Uterus (tissue), 4 donors: ENCODE data around the gene TJP2. TPM values are rescaled to one million over a fixed set of nuclear protein-coding genes. Genes with fewer than 3 reads are reported as not detected.

Experiments used
- DNase-seq, 2 donors: peaks; one replicate each; pipeline ENCODE4 v3.0.0-alpha.2; 2019 to 2020
- H3K27ac ChIP-seq, 2 donors: fragments of 200-600 bp; sonication (generic); 1 replicate in 1 of 2; 2 replicates in 1 of 2; pipeline ENCODE4 v1.5.1; 2016 to 2018
- H3K27me3 ChIP-seq, 2 donors: fragments of 200-600 bp; sonication (generic); one replicate each; pipeline ENCODE4 v1.5.1; 2018 to 2019; ENCODE audit warnings: control low read depth in 1 of 2
- H3K36me3 ChIP-seq, 2 donors: fragments of 200-600 bp; sonication (generic); one replicate each; pipeline ENCODE4 v1.5.1; 2019; ENCODE audit warnings: control low read depth in 1 of 2
- H3K4me1 ChIP-seq, 2 donors: fragments of 200-600 bp; sonication (generic); one replicate each; pipeline ENCODE4 v1.5.1; 2018 to 2019; ENCODE audit warnings: control low read depth in 1 of 2
- H3K4me3 ChIP-seq, 2 donors: fragments of 200-600 bp; sonication (generic); 1 replicate in 1 of 2; 2 replicates in 1 of 2; pipeline ENCODE4 v1.5.1; 2018 to 2019; ENCODE audit warnings: mild to moderate bottlenecking in 1 of 2
- H3K9me3 ChIP-seq, 2 donors: fragments of 200-600 bp; sonication (generic); one replicate each; pipeline ENCODE4 v1.5.1; 2019; ENCODE audit warnings: control low read depth in 1 of 2
- POLR2A ChIP-seq, 2 donors: fragments of 450-650 bp; IDR thresholded peaks; one replicate each; pipeline ENCODE4 v1.6.1; 2016; ENCODE audit warnings: antibody characterized with exemption in 2 of 2, mild to moderate bottlenecking in 1 of 2, moderate library complexity in 1 of 2
- intact Hi-C: fragments of 100-400 bp; cut with DNase I; formaldehyde crosslinking; loops from one replicate; pipeline ENCODE4 v1.15.1; 2023; ENCODE audit warnings: low total_unique reads
- total RNA-seq, 4 donors: library from RNA; depleted of rRNA in 3 of 4; stranded (reverse); fragments of >200 nt in 3 of 4; gene quantifications; one replicate each; pipeline versions ENCODE4 v1.1.0 to v1.2.4, GENCODE V29; 2014 to 2023
- TF ChIP-seq, protein P1 (sequence below), 4 experiments: fragments of 200-600 bp in 2 of 4; fragments of 450-650 bp in 2 of 4; sonication (generic) in 2 of 4; IDR thresholded peaks; one replicate each; pipeline ENCODE4 v1.5.1; 2016 to 2019; ENCODE audit warnings: antibody characterized with exemption in 4 of 4, mild to moderate bottlenecking in 2 of 4, moderate library complexity in 1 of 4
- donor health status: DM: yes; HTN: yes; CAD: no.

TJP2 gene
- total RNA-seq, 4 donors from 2014 or later: 38.6 to 110 (median 44.7) TPM

DNA sequence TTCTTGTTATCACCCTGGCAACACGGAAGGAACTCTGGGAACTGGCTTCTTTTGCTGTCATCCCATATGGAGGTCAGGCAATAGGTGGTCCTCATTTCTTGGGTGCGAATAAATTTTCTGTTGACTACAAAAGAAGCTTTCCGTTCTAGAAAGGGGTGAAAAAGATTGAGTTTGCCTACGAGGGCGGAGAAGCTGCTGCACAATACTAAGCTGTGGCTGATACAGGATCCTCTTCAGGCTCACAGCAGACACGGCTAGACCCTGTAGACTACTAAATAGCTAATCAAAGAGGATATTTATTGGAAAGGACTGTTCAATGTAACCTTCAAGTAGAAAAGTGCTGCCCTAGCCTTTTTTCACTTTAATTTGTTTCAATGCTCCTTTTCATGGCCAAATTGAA lies 58.1 kb downstream of the TJP2 start:
- no peaks in the 10 kb centered on the region for H3K9me3 ChIP-seq
- intact Hi-C loops: no loop called here
- no peaks in the 10 kb centered on the region for H3K36me3 ChIP-seq
- H3K27me3 ChIP-seq: no peaks in the 10 kb centered on the region
- H3K4me3 ChIP-seq: no peak overlapping the region
- no peak for DNase-seq
- TF ChIP-seq, protein P1, sequence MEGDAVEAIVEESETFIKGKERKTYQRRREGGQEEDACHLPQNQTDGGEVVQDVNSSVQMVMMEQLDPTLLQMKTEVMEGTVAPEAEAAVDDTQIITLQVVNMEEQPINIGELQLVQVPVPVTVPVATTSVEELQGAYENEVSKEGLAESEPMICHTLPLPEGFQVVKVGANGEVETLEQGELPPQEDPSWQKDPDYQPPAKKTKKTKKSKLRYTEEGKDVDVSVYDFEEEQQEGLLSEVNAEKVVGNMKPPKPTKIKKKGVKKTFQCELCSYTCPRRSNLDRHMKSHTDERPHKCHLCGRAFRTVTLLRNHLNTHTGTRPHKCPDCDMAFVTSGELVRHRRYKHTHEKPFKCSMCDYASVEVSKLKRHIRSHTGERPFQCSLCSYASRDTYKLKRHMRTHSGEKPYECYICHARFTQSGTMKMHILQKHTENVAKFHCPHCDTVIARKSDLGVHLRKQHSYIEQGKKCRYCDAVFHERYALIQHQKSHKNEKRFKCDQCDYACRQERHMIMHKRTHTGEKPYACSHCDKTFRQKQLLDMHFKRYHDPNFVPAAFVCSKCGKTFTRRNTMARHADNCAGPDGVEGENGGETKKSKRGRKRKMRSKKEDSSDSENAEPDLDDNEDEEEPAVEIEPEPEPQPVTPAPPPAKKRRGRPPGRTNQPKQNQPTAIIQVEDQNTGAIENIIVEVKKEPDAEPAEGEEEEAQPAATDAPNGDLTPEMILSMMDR (IDR thresholded peaks at IDR 0.05): no peak
- TF ChIP-seq POLR2A (IDR thresholded peaks at IDR 0.05): no peak
- H3K27ac ChIP-seq: no peak overlapping the region
- no peaks in the 10 kb centered on the region for H3K4me1 ChIP-seq

DNA sequence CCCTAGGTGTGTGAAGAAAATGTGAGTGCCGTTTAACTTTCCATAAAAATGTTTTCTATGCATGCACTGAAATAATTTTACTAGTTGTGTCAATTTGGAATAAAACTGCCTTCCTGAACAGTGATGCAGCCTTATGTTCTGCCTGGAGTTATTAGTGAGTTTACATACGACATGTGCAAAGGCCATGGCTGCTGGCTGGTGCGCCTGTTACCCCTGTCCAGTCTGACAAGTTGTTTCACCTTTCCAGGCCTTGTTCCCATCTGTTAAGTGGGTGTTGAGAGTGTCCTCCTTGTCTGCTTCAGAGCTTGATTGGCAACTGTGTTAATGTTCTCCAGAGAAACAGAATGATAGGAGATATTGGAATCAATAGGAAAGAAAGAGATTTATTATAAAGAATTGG lies 60.6 kb downstream of the TJP2 start:
- no peak overlapping the region for H3K4me3 ChIP-seq
- no peaks in the 10 kb centered on the region for H3K27me3 ChIP-seq
- H3K27ac ChIP-seq: no peak overlapping the region
- intact Hi-C loops: no loop called here
- no peak for DNase-seq
- TF ChIP-seq, protein P1 (IDR thresholded peaks at IDR 0.05): no peak
- TF ChIP-seq POLR2A (IDR thresholded peaks at IDR 0.05): no peak
- H3K36me3 ChIP-seq: no peaks in the 10 kb centered on the region
- H3K4me1 ChIP-seq: no peaks in the 10 kb centered on the region
- H3K9me3 ChIP-seq: no peaks in the 10 kb centered on the region

DNA sequence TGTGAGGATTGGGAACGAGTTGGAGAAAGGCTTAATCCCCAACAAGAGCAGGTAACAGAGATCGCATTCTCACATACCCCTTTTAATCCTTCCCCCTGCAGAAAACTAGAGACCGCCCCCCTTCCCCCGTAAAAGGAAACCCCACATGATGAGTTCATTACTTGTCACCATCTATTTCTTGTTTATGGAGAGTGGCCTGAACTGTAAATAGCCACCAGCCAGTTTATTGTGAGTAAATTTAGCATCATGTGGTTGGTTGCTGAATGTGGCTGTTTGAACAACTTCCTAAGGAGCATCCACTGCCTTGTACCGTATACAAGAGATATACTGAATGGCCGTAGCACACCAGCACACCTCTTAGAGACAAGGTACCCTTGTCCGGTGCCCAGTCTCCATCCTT lies 62.1 kb downstream of the TJP2 start:
- no peaks in the 10 kb centered on the region for H3K4me1 ChIP-seq
- no peak for DNase-seq
- no peaks in the 10 kb centered on the region for H3K36me3 ChIP-seq
- H3K4me3 ChIP-seq: no peak overlapping the region
- TF ChIP-seq, protein P1 (IDR thresholded peaks at IDR 0.05): no peak
- no peaks in the 10 kb centered on the region for H3K27me3 ChIP-seq
- intact Hi-C loops: no loop called here
- no peaks in the 10 kb centered on the region for H3K9me3 ChIP-seq
- H3K27ac ChIP-seq: no peak overlapping the region

DNA sequence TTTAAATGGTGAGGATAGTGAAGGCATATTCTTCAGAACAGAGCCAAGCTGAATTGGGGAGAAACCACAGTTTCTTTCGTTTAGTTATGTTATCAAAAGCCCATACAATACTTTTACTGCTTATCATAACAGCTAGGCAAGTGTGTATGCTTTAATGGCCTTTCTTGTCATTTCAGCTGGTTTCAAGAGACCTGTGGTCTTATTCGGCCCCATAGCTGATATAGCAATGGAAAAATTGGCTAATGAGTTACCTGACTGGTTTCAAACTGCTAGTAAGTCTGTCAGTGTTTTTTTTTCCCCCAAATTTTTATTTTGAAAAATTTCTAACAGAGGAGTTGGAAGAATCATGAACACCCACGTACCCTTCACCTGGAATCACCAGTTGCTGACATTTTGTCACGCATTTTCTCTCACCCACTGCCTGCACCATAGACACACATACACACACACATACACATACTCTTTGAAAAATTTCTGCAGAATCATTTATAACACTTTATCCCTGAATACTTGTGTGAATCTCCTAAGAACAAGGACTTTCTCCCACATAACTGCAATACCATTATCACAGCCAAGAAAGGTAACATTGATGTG lies 63.7 kb downstream of the TJP2 start:
- H3K9me3 ChIP-seq: no peaks in the 10 kb centered on the region
- intact Hi-C loops: no loop called here
- TF ChIP-seq, protein P1 (IDR thresholded peaks at IDR 0.05): no peak
- TF ChIP-seq POLR2A (IDR thresholded peaks at IDR 0.05): no peak
- no peaks in the 10 kb centered on the region for H3K36me3 ChIP-seq
- DNase-seq: no peak
- no peaks in the 10 kb centered on the region for H3K4me1 ChIP-seq
- no peak overlapping the region for H3K27ac ChIP-seq
- no peaks in the 10 kb centered on the region for H3K27me3 ChIP-seq
- H3K4me3 ChIP-seq: no peak overlapping the region

DNA sequence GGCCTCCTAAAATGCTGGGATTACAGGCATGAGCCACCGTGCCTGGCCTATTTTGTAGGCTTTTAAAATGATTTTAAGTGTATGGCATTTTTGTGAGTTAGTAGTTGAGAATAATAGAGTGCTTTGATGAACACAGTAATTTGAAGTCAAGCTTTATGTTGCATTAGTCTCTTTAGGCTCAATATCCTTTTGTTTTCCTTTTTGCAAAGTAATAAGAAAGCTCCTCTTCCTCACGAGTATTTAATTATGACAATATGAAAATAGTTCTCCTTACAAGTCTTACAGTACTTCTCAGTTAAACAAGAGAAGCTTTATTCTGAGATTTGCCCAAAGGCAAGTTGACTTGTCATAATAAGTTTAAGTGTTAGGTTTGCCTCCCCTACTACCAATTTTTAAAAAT lies 69.0 kb downstream of the TJP2 start:
- DNase-seq: no peak
- no peaks in the 10 kb centered on the region for H3K9me3 ChIP-seq
- TF ChIP-seq POLR2A (IDR thresholded peaks at IDR 0.05): no peak
- TF ChIP-seq, protein P1 (IDR thresholded peaks at IDR 0.05): no peak
- H3K27me3 ChIP-seq: no peaks in the 10 kb centered on the region
- intact Hi-C loops: no loop called here
- no peaks in the 10 kb centered on the region for H3K36me3 ChIP-seq
- no peak overlapping the region for H3K4me3 ChIP-seq
- no peaks in the 10 kb centered on the region for H3K4me1 ChIP-seq
- no peak overlapping the region for H3K27ac ChIP-seq
